ENCODE results near the gene TENT5C.

GRCh38 chr1:117616356-117616755, 10.5 kb downstream of the TENT5C start:
- no peak for TF ChIP-seq MAX (IDR thresholded peaks at IDR 0.05; ENCODE audit: low read depth, low read length)
- TF ChIP-seq EED (IDR thresholded peaks at IDR 0.05; ENCODE audit: low read depth), result no peak
- TF ChIP-seq POLR2A (IDR thresholded peaks at IDR 0.05; ENCODE audit: low read depth, low read length), result no peak
- TF ChIP-seq CTCF (IDR thresholded peaks at IDR 0.05 in 2 of 3, conservative IDR thresholded peaks at IDR 0.05 in 1 of 3; ENCODE audit: control insufficient read depth in 2 of 3, extremely low read depth in 1 of 3, insufficient read depth in 1 of 3, low read depth in 3 of 3, low read length in 3 of 3), result no peak
- TF ChIP-seq BHLHE40 (IDR thresholded peaks at IDR 0.05; ENCODE audit: borderline replicate concordance in 1 of 2, low read depth in 2 of 2, low read length in 1 of 2), result no peak
- TF ChIP-seq TAF1 (IDR thresholded peaks at IDR 0.05; ENCODE audit: borderline replicate concordance, low read depth, low read length), result no peak
- no peak for TF ChIP-seq HDGF (IDR thresholded peaks at IDR 0.05)
- TF ChIP-seq CBFB (IDR thresholded peaks at IDR 0.05; ENCODE audit: low read depth), result no peak
- TF ChIP-seq ESRRA (IDR thresholded peaks at IDR 0.05; ENCODE audit: low read length), result no peak
- no peak for TF ChIP-seq NBN (IDR thresholded peaks at IDR 0.05)
- no peak for TF ChIP-seq MYC (IDR thresholded peaks at IDR 0.05; ENCODE audit: insufficient read depth, insufficient read length, insufficient replicate concordance, low read length, severe bottlenecking)

Data from GM12878 (cell line).